GM12865 (cell line): ENCODE results near the gene GIMAP2.
"Not testable (repeated sequence)": the region's sequence is repeated elsewhere in the genome, so short reads cannot be mapped to it uniquely, and the experiment has no call there.

Experiments used
- DNase-seq: peaks from one replicate; pipeline ENCODE4 v3.0.0; 2010; ENCODE audit warnings: low read depth
- H3K4me3 ChIP-seq: 2 replicates; pipeline ENCODE4 v1.5.1; 2011; ENCODE audit warnings: mild to moderate bottlenecking, low read depth, low read length, control low read depth
- TF ChIP-seq, protein P1 (sequence below): IDR thresholded peaks from 2 replicates; pipeline ENCODE4 v1.5.1; 2011; ENCODE audit warnings: low read length, control low read depth, low read depth, inconsistent platforms; ENCODE audit not compliant: insufficient read depth; ENCODE audit errors: missing control alignments

The GIMAP2 gene

DNA sequence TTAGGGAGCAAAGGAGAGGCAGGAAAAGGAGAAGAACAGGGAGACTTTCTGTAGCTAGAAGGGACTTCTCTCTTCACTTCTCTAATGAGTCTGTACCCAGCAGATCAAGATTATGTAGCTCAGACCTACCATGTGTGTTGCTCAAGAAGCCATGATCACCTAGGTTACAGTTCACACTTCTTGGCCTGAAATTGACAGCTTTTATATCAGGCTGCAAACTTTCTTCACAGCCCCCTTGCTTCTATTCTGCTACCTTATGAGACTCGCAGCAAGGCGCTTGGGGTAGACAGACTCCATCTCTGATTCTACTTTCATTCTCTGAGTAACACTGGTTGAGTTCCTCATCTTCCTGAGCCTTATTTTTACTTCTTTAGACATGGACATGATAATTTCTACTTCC lies 19.6 kb upstream of the GIMAP2 start:
- DNase-seq: no peak
- no peak overlapping the region for H3K4me3 ChIP-seq
- TF ChIP-seq, protein P1, sequence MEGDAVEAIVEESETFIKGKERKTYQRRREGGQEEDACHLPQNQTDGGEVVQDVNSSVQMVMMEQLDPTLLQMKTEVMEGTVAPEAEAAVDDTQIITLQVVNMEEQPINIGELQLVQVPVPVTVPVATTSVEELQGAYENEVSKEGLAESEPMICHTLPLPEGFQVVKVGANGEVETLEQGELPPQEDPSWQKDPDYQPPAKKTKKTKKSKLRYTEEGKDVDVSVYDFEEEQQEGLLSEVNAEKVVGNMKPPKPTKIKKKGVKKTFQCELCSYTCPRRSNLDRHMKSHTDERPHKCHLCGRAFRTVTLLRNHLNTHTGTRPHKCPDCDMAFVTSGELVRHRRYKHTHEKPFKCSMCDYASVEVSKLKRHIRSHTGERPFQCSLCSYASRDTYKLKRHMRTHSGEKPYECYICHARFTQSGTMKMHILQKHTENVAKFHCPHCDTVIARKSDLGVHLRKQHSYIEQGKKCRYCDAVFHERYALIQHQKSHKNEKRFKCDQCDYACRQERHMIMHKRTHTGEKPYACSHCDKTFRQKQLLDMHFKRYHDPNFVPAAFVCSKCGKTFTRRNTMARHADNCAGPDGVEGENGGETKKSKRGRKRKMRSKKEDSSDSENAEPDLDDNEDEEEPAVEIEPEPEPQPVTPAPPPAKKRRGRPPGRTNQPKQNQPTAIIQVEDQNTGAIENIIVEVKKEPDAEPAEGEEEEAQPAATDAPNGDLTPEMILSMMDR: no peak

DNA sequence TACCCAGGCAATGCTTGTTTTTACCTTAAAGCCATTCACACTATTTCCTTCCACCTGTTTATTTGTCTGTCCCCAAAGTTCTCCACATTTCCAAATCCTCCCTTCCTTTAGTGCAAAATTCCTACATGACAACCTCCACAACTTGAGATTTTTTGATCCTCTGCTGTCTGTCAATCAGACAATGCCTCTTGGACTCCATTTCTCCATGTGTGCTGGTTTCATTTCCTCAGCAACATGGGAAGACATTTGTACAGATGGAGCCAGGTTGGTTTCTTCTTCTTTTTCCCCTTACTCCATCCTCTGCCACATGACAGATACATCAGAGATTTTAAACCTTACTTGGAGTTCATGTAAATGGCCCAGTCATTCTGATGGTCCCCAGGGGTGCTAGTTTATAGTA lies 19.1 kb upstream of the GIMAP2 start:
- no peak for DNase-seq
- H3K4me3 ChIP-seq: no peak overlapping the region
- TF ChIP-seq, protein P1: no peak

DNA sequence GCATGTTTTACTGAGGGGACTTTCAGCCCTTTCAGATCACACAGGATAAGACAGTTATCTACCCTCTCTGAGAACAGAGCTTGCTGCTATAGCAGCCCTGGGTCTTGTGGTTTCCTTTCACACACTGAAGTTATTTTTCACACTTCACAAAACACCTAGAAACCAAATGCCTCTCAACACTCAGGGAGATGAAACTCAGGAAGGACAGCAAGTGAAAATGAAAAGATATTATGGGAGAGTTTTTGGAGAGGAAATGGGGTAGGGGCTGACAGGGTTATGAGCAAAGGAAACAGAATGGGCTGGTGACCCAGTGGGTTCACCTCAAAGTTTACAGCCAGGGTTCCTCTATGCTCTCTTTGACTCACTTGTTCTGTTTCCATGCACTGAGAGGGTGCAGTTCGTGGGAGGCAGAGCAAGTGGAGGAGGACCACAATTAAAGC lies 17.0 kb upstream of the GIMAP2 start:
- H3K4me3 ChIP-seq: no peak overlapping the region
- TF ChIP-seq, protein P1: no peak
- peak; percentile 95 for DNase-seq

DNA sequence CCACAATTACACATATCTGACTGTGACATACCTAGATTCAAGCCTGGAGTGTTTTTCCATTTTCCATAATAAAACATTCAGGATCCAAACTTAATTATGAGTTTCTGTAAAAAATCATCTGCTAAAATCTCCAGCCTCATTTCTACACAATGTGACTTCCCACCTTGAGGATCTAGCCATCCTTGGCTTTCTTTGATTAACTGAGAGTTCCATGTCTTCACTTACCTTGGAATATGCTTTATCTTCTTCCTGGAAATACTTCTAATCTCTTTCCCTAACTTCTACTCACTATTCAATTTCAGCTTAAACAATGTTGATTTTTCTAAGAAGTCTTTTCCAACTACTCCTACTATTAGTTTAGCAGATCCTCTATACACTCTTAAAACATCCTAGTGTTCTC lies 16.5 kb upstream of the GIMAP2 start:
- TF ChIP-seq, protein P1: no peak
- H3K4me3 ChIP-seq: no peak overlapping the region

DNA sequence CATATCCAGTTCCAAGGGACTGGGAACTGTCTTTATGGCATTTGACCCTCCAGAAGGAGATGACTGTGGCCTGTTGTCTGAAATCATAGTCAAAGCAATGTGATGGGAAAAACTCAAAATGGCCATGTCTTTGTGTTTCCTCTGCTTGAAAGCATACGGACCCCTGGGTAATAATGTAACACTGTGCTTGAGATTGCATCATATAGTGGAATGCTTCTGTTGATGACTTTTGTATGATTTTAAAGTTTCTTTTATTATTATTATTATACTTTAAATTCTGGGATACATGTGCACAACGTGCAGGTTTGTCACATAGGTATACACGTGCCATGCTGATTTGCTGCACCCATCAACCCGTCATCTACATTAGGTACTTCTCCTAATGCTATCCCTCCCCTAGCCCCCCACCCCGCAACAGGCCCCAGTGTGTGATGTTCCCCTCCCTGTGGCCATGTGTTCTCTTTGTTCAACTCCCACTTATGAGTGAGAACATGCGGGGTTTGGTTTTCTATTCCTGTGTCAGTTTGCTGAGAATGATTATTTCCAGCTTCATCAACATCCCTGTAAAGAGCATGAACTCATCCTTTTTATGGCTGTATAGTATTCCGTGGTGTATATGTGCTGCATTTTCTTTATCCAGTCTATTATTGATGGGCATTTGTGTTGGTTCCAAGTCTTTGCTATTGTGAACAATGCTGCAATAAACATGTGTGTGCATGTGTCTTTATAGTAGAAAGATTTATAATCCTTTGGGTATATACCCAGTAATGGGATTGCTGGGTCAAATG lies 13.5 kb upstream of the GIMAP2 start:
- DNase-seq, H3K4me3 ChIP-seq: not testable (repeated sequence)

More for the DNA sequence above, 16.5 kb upstream of the GIMAP2 start:
- no peak for DNase-seq

DNA sequence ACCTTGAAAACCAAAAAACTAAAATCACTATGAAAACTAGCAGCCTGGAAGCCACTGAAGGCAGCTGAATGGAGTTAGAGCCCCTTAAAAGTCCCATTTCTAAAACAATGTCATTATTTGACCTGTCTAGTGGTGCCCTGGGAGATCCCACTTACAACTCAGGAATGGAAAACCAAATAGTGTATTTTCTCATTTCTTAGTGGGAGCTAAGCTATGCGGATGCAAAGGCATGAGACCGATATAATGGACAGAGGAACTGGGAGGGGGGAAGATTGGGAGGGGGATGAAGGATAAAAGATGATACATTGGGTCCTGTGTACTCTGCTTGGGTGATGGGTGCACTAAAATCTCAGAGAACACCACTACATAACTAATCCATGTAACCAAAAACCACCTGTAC lies 9.8 kb upstream of the GIMAP2 start:
- H3K4me3 ChIP-seq: no peak overlapping the region
- TF ChIP-seq, protein P1: no peak
- DNase-seq: no peak

DNA sequence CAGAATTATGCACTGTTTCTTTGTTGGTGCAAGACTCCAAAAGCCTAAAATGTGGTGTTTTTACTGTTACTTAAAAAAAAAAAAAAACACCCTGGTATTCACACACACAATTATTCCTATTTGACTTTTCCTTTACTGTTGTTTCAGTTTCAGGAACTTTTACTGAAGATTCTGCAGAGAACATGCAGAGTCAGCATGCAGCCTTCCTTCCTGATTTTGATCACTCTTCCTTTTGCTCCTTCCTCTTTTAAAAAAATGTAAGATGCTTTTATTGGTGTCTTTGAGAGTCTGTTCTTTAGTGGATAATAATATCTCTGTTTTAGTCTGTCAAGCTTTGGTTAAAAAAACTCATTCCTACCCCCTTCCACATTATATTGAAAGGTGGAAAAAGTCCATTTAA lies 9.2 kb upstream of the GIMAP2 start:
- H3K4me3 ChIP-seq, DNase-seq: not testable (repeated sequence)

DNA sequence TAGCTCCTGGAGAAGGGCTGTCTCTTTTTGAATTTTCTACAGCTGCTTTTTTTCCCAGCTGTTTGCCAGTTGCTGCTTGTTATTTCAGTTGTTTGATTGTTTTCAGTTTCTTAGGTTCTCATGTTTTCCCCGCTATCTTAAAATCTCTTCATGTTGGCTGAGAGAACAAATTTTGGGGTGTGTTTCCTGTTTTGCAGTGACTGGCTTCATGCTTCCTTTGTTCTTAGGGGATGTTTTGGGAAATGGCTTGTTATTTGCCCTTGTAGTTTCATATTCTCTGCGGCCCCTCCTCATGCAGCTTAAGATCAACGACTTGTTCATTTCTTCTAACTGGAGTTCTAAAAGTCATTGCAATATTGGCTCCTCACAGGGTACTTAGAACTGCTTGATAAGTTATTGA lies 8.7 kb upstream of the GIMAP2 start:
- not testable (repeated sequence) for H3K4me3 ChIP-seq
- peak; percentile 38 for DNase-seq

DNA sequence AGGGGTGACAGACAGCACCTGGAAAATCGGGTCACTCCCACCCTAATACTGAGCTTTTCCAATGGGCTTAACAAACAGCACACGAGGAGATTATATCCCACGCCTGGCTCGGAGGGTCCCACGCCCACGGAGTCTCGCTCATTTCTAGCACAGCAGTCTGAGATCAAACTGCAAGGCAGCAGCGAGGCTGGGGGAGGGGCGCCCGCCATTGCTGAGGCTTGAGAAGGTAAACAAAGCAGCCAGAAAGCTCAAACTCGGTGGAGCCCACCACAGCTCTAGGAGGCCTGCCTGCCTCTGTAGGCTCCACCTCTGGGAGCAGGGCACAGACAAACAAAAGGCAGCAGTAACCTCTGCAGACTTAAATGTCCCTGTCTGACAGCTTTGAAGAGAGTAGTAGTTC lies 6.9 kb upstream of the GIMAP2 start:
- DNase-seq, H3K4me3 ChIP-seq: not testable (repeated sequence)

DNA sequence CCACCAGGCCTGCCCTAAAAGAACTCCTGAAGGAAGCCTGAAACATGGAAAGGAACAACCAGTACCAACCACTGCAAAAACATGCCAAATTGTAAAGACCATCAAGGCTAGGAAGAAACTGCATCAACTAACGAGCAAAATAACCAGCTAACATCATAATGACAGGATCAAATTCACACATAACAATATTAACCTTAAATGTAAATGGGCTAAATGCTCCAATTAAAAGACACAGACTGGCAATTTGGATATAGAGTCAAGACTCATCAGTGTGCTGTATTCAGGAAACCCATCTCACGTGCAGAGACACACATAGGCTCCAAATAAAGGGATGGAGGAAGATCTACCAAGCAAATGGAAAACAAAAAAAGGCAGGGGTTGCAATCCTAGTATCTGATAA lies 5.1 kb upstream of the GIMAP2 start:
- not testable (repeated sequence) for H3K4me3 ChIP-seq, DNase-seq
